Neural cell (in vitro differentiated cells): ENCODE results near the gene RBBP8NL. TPM values are rescaled to one million over a fixed set of nuclear protein-coding genes. Genes with fewer than 3 reads are reported as not detected.

Source experiments
- H2AFZ ChIP-seq: fragments of 200-600, 300-800 bp; sonication (generic), shearing (Covaris generic); 2 replicates; pipeline ENCODE4 v1.6.0; 2014; ENCODE audit warnings: low read depth, mild to moderate bottlenecking, antibody characterized with exemption, low read length, moderate library complexity
- H3F3A ChIP-seq: fragments of 200-600 bp; shearing (Covaris generic); 2 replicates; pipeline ENCODE4 v1.6.1; 2016; ENCODE audit warnings: mild to moderate bottlenecking, moderate library complexity, mixed read lengths, antibody characterized with exemption, low read length; ENCODE audit not compliant: insufficient read depth, poor library complexity, severe bottlenecking
- H3K27ac ChIP-seq: fragments of 200-600, 300-800 bp; sonication (generic), shearing (Covaris generic); 2 replicates; pipeline ENCODE4 v1.5.1; 2014; ENCODE audit warnings: mild to moderate bottlenecking, low read length, moderate library complexity
- H3K27me3 ChIP-seq: fragments of 300-800, 200-600 bp; sonication (generic), shearing (Covaris generic); 2 replicates; pipeline ENCODE4 v1.6.0; 2014; ENCODE audit warnings: mild to moderate bottlenecking, low read depth, low read length, moderate library complexity; ENCODE audit not compliant: insufficient read depth
- H3K36me3 ChIP-seq: fragments of 300-800, 200-600 bp; sonication (generic), shearing (Covaris generic); 2 replicates; pipeline ENCODE4 v1.5.1; 2014; ENCODE audit warnings: mild to moderate bottlenecking, antibody characterized with exemption, low read length, moderate library complexity; ENCODE audit not compliant: insufficient read depth
- H3K4me2 ChIP-seq: fragments of 300-800, 200-600 bp; sonication (generic), shearing (Covaris generic); 2 replicates; pipeline ENCODE4 v1.6.0; 2014; ENCODE audit warnings: mild to moderate bottlenecking, low read length
- H3K4me3 ChIP-seq: fragments of 300-800, 200-600 bp; sonication (generic), shearing (Covaris generic); 2 replicates; pipeline ENCODE4 v1.5.1; 2014; ENCODE audit warnings: mild to moderate bottlenecking, low read length, moderate library complexity
- H3K79me2 ChIP-seq: fragments of 200-600 bp; shearing (Covaris generic); replicated peaks from 2 replicates; pipeline ENCODE4 v1.6.0; 2014; ENCODE audit warnings: mild to moderate bottlenecking, low read length, moderate library complexity; ENCODE audit not compliant: insufficient read depth
- H3K9ac ChIP-seq: fragments of 300-800, 200-600 bp; sonication (generic), shearing (Covaris generic); 2 replicates; pipeline ENCODE4 v1.6.1; 2016; ENCODE audit warnings: mild to moderate bottlenecking, low read length, mixed read lengths
- H3K9me2 ChIP-seq: fragments of 200-600 bp; shearing (Covaris generic); 2 replicates; pipeline ENCODE4 v1.6.1; 2016; ENCODE audit warnings: mild to moderate bottlenecking, low read length, mixed read lengths; ENCODE audit not compliant: insufficient read depth
- H3K9me3 ChIP-seq: fragments of 200-600, 300-800 bp; sonication (generic), shearing (Covaris generic); 2 replicates; pipeline ENCODE4 v1.6.1; 2016; ENCODE audit warnings: mild to moderate bottlenecking, mixed run types, low read length, moderate library complexity, mixed read lengths
- H4K20me1 ChIP-seq: fragments of 200-600 bp; shearing (Covaris generic); 2 replicates; pipeline ENCODE4 v1.6.1; 2016; ENCODE audit warnings: mild to moderate bottlenecking, mixed run types; ENCODE audit not compliant: insufficient read depth
- CTCF ChIP-seq: fragments of 450-650 bp; IDR thresholded peaks from 2 replicates; pipeline ENCODE4 v1.5.1; 2014; ENCODE audit warnings: antibody characterized with exemption, mild to moderate bottlenecking, moderate library complexity; ENCODE audit not compliant: poor library complexity, severe bottlenecking
- EP300 ChIP-seq: fragments of 450-650 bp; conservative IDR thresholded peaks from 2 replicates; pipeline ENCODE4 v1.6.1; 2014; ENCODE audit warnings: antibody characterized with exemption, mild to moderate bottlenecking, moderate library complexity; ENCODE audit not compliant: poor library complexity, severe bottlenecking
- EZH2 ChIP-seq: fragments of 200-600, 300-800 bp; shearing (Covaris generic), sonication (generic); IDR thresholded peaks from 2 replicates; pipeline ENCODE4 v1.6.1; 2014; ENCODE audit warnings: antibody characterized with exemption, low read length, borderline replicate concordance, mild to moderate bottlenecking; ENCODE audit not compliant: insufficient read depth, poor library complexity, severe bottlenecking
- MXI1 ChIP-seq: fragments of 450-650 bp; conservative IDR thresholded peaks from 2 replicates; pipeline ENCODE4 v1.6.1; 2014; ENCODE audit warnings: antibody characterized with exemption, mild to moderate bottlenecking; ENCODE audit not compliant: poor library complexity, severe bottlenecking
- POLR2AphosphoS5 ChIP-seq: IDR thresholded peaks from 2 replicates; pipeline ENCODE4 v1.6.1; 2012
- RAD21 ChIP-seq: fragments of 450-650 bp; conservative IDR thresholded peaks from 2 replicates; pipeline ENCODE4 v1.6.1; 2014; ENCODE audit warnings: antibody characterized with exemption, mild to moderate bottlenecking, moderate library complexity
- REST ChIP-seq: IDR thresholded peaks from 2 replicates; pipeline ENCODE4 v1.6.1; 2012; ENCODE audit warnings: borderline replicate concordance
- SMC3 ChIP-seq: fragments of 450-650 bp; conservative IDR thresholded peaks from 2 replicates; pipeline ENCODE4 v1.6.1; 2014; ENCODE audit warnings: antibody characterized with exemption, mild to moderate bottlenecking, moderate library complexity; ENCODE audit not compliant: poor library complexity
- TAF1 ChIP-seq: IDR thresholded peaks from 2 replicates; pipeline ENCODE4 v1.6.1; 2012; ENCODE audit warnings: low read depth
- polyA plus RNA-seq: library from polyadenylated mRNA; depleted of rRNA; stranded (reverse); fragments of >200 nt; gene quantifications from 2 replicates; pipeline ENCODE4 v1.2.3, GENCODE V29; 2014

Gene RBBP8NL
- polyA plus RNA-seq, 1 donor from 2014 or later, result not detected

GRCh38 chr20:62420846-62421715, 6.3 kb downstream of the RBBP8NL start:
- Histone ChIP-seq H3K9ac (no peak overlapping the region), H3K9me2 (no peaks in the 10 kb centered on the region), H3K4me3 (no peak overlapping the region), H3F3A (no peaks in the 10 kb centered on the region), H3K79me2 (no peaks in the 10 kb centered on the region), H3K27me3 (no peaks in the 10 kb centered on the region), H4K20me1 (no peaks in the 10 kb centered on the region), H3K4me2 (no peak overlapping the region), H3K27ac (no peak overlapping the region), H3K9me3 (no peaks in the 10 kb centered on the region), H2AFZ (no peak overlapping the region), H3K36me3 (no peaks in the 10 kb centered on the region)
- TF ChIP-seq TAF1, result no peak
- TF ChIP-seq EZH2, result no peak
- TF ChIP-seq MXI1, result no peak
- TF ChIP-seq POLR2AphosphoS5, result no peak
- TF ChIP-seq RAD21, result no peak
- TF ChIP-seq EP300, result no peak
- TF ChIP-seq CTCF, result no peak
- no peak for TF ChIP-seq REST

GRCh38 chr20:62419759-62420158, 7.6 kb downstream of the RBBP8NL start:
- Histone ChIP-seq H3K4me2 (no peak overlapping the region), H3K9ac (no peak overlapping the region), H3K27me3 (no peaks in the 10 kb centered on the region), H3K9me3 (no peaks in the 10 kb centered on the region), H3K27ac (no peak overlapping the region), H3K4me3 (no peak overlapping the region), H3F3A (no peaks in the 10 kb centered on the region), H3K79me2 (no peaks in the 10 kb centered on the region), H2AFZ (no peak overlapping the region), H3K9me2 (no peaks in the 10 kb centered on the region), H3K36me3 (no peaks in the 10 kb centered on the region), H4K20me1 (no peaks in the 10 kb centered on the region)
- TF ChIP-seq MXI1 (no peak), EP300 (no peak), TAF1 (no peak), POLR2AphosphoS5 (no peak), SMC3 (no peak), EZH2 (no peak), REST (no peak), RAD21 (no peak), CTCF (no peak)
